GM12878 (cell line): Measurements from ENCODE around the gene GGT1. TPM values are rescaled to one million over a fixed set of nuclear protein-coding genes. Genes with fewer than 3 reads are reported as not detected.
"Not testable (repeated sequence)": the region's sequence is repeated elsewhere in the genome, so short reads cannot be mapped to it uniquely, and the experiment has no call there.

Experiments
- ATAC-seq: fragments of 200-7000 bp; cut with Tn5 transposase; 3 replicates; pipeline ENCODE4 v1.9.1; 2020; ENCODE audit warnings: mild to moderate bottlenecking, moderate library complexity
- BruUV-seq: library from RNA; stranded (reverse); fragments of 400-500 nt; replicated peaks from 2 replicates; lab custom pipeline; 2021; lab: Mats Ljungman, UMichigan
- CTCF ChIA-PET: fragments of 300-600 bp; sonication (Branson Sonifier 250); formaldehyde crosslinking; extraction: SDS; loops from one replicate; lab custom pipeline; 2021; ENCODE audit warnings: inconsistent platforms; lab: Yijun Ruan, JAX
- POLR2A ChIA-PET: fragments of 350-600 bp; formaldehyde crosslinking; extraction: SDS; loops from one replicate; lab custom pipeline; 2021; ENCODE audit warnings: inconsistent platforms; lab: Charles Lee
- RAD21 ChIA-PET: fragments of 300-600 bp; sonication (Branson Sonifier 250); formaldehyde crosslinking; loops from one replicate; lab custom pipeline; 2023; ENCODE audit warnings: antibody characterized with exemption; ENCODE audit not compliant: unreplicated experiment; lab: Charles Lee
- SMC1A ChIA-PET: fragments of 300-600 bp; sonication (Branson Sonifier 250); formaldehyde crosslinking; loops from one replicate; lab custom pipeline; 2023; ENCODE audit not compliant: unreplicated experiment, uncharacterized antibody; lab: Charles Lee
- DNase-seq: peaks from one replicate; pipeline ENCODE4 v3.0.0-alpha.2; 2011; ENCODE audit warnings: low read depth, low spot score
- FAIRE-seq: peaks from 3 replicates; lab custom pipeline; 2011; peaks lifted over from hg19 to GRCh38; lab: Jason Lieb, UNC
- H2AFZ ChIP-seq: 2 replicates; pipeline ENCODE4 v1.6.0; 2011; ENCODE audit warnings: low read depth, low read length, control low read depth; ENCODE audit not compliant: control insufficient read depth
- H3K27ac ChIP-seq: 2 replicates; pipeline ENCODE4 v1.5.1; 2011; ENCODE audit warnings: control low read depth; ENCODE audit not compliant: control insufficient read depth, insufficient read depth
- H3K27me3 ChIP-seq, 2 experiments: replicated peaks in 1 of 2; 2 replicates each; pipeline versions ENCODE4 v1.6.0 to v1.6.1; 2011; ENCODE audit warnings: low read length in 1 of 2; ENCODE audit not compliant: control insufficient read depth in 2 of 2, insufficient read depth in 2 of 2
- H3K36me3 ChIP-seq, 2 experiments: 2 replicates each; pipeline ENCODE4 v1.5.1; 2011; ENCODE audit warnings: low read length in 1 of 2; ENCODE audit not compliant: control insufficient read depth in 2 of 2, insufficient read depth in 2 of 2
- H3K4me1 ChIP-seq: 2 replicates; pipeline ENCODE4 v1.6.1; 2011; ENCODE audit warnings: mild to moderate bottlenecking, low read length, moderate library complexity, mixed read lengths; ENCODE audit not compliant: control insufficient read depth, insufficient read depth
- H3K4me2 ChIP-seq: 2 replicates; pipeline ENCODE4 v1.6.0; 2011; ENCODE audit warnings: control low read depth; ENCODE audit not compliant: control insufficient read depth, insufficient read depth
- H3K4me3 ChIP-seq: fragments of 200-600 bp; sonication (generic); 2 replicates; pipeline ENCODE4 v1.5.1; 2016
- H3K79me2 ChIP-seq: 2 replicates; pipeline ENCODE4 v1.6.0; 2011; ENCODE audit warnings: low read length; ENCODE audit not compliant: control insufficient read depth, insufficient read depth
- H3K9ac ChIP-seq: 2 replicates; pipeline ENCODE4 v1.8.0; 2011; ENCODE audit warnings: low read length, control low read depth, mixed read lengths; ENCODE audit not compliant: control insufficient read depth, insufficient read depth
- H3K9me3 ChIP-seq: replicated peaks from 3 replicates; pipeline ENCODE4 v1.5.1; 2011; ENCODE audit warnings: mild to moderate bottlenecking, low read length; ENCODE audit not compliant: control insufficient read depth, insufficient read depth
- H4K20me1 ChIP-seq: 2 replicates; pipeline ENCODE4 v1.6.0; 2011; ENCODE audit not compliant: control insufficient read depth, insufficient read depth
- WGBS: methylation state at CpG from one replicate; pipeline ENCODE4 v1.1.6; 2016; ENCODE audit warnings: low lambda C conversion rate; ENCODE audit not compliant: insufficient replicate concordance, insufficient coverage; ENCODE audit errors: missing lambda C conversion rate; 5-methylcytosine and 5-hydroxymethylcytosine counted together
- in situ Hi-C: fragments of 300-500 bp; cut with MboI; formaldehyde crosslinking; loops from 9 replicates; pipeline ENCODE4 v1.14.3; 2018; ENCODE audit warnings: mixed read lengths
- intact Hi-C: fragments of 100-400 bp; cut with micrococcal nuclease; formaldehyde crosslinking; loops from one replicate; pipeline ENCODE4 v1.14.2; 2022; ENCODE audit not compliant: unreplicated experiment
- polyA plus RNA-seq, 11 experiments: library from polyadenylated mRNA; depleted of rRNA in 4 of 11; unstranded in 6 of 11; stranded (reverse) in 5 of 11; fragments of >200 nt; fragmentation: Nextera tagmentation in 4 of 11; fragmentation: Illumina TruSeq in 1 of 11; extraction: Ambion mirVana in 4 of 11; extraction: Trizol in 1 of 11; gene quantifications; 1 replicate in 1 of 11; 2 replicates in 10 of 11; pipeline versions ENCODE4 v1.2.1 to v1.2.3, GENCODE V29; 2011 to 2016; ENCODE audit warnings: inconsistent platforms in 2 of 11, missing spikeins in 2 of 11, low read depth in 1 of 11
- total RNA-seq, 4 experiments: library from RNA; depleted of rRNA in 3 of 4; stranded (reverse); fragments of >200 nt in 3 of 4; fragmentation: Illumina TruSeq in 1 of 4; extraction: Trizol in 1 of 4; gene quantifications; 2 replicates each; pipeline versions ENCODE4 v1.2.1 to v1.2.3, GENCODE V29; 2013 to 2021

GGT1 gene
- total and polyA plus RNA-seq, 10 of the 15 experiments (the other 5 are each of a cell fraction or from before 2014, with no cell fraction given) = 0.47 to 26.6 (median 9.1) TPM

DNA sequence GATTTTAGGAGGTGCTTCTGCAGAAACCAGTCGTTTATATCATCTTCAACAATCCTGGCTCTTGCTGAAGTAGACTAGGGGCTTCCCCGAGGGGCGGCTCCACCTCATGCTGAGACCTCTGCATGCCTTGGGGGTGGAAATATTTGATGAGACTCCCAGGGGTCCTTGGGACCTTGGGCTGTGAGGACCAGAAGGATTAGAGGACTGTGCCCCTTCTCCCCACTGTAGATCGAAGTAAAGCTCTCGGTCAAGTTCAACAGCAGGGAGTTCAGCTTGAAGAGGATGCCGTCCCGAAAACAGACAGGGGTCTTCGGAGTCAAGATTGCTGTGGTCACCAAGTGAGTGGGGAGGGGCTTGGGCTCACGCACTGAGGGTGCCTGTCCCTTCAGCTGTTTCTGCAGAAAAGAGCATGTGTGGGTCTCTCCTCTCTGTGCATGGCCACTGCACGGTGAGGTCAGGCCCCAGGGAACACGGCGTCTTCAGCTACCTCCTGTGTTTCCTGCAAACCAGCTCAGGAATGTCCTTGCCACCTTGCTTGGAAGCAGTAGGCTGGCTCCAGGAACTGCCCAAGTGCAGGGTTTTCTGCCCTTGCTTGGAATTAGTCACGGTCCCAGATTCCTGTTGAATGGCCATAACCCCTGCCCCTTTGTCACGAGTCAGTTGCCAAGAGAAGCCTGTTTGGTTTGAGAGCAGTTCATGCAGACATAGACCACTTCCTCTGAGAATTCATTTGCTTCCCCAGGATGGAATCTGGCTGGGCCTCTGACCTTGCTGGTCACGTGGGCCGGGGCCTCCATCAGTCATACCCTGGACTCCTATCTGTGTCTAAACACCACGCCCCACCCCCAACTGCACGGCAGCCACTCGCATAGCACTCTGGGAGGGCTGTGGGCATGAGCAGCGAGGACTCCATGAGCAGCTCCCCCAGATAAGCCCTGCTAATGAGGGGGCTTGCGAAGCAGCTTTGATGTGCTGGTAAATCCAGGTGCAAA, 42.7 kb downstream of the GGT1 start:
- H2AFZ ChIP-seq, H3K27me3 ChIP-seq, FAIRE-seq, POLR2A ChIA-PET, in situ Hi-C loops, H3K27ac ChIP-seq, RAD21 ChIA-PET, BruUV-seq, H3K4me3 ChIP-seq, H3K4me2 ChIP-seq, ATAC-seq, H3K36me3 ChIP-seq, intact Hi-C loops, H3K79me2 ChIP-seq, CTCF ChIA-PET, H3K4me1 ChIP-seq, H3K9ac ChIP-seq, DNase-seq, H3K9me3 ChIP-seq, SMC1A ChIA-PET, H4K20me1 ChIP-seq: not testable (repeated sequence)
- WGBS = 23% methylated on average over 6 of the region's 21 CpGs

DNA sequence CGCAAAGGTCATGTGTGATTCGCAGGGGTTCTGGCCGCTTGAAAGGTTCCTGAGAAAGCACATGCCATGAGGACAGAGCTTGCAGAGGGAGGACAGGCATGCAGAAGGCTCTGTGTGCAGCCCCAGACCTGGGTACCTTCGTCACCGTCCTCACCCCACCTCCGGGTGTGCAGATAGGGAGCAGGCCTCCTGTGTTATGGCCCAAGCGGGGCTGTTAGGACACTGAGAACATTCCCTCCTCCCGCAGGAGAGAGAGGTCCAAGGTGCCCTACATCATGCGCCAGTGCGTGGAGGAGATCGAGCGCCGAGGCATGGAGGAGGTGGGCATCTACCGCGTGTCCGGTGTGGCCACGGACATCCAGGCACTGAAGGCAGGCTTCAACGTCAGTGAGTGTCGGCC, 43.8 kb downstream of the GGT1 start:
- RAD21 ChIA-PET, POLR2A ChIA-PET, FAIRE-seq: not testable (repeated sequence)

DNA sequence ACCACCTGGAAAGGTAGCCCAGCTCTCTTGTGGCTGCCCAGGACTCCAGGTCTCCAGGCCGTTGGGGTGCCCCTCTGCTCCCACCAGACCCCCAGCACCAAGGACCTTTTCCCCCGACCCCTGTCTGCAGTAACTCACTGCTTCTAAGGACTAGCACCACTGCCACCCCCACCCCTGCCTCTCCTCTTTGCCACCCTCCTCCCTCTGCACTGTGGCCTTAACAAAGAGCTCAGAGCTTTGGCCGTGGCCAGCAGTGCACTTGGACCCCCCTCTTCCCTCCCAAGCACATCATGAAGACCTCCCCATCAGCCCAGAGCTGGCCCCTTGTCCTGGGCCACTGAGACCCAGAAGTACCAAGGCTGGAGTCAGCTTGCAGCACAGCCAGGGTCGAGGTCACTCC, 46.4 kb downstream of the GGT1 start:
- DNase-seq, H3K4me3 ChIP-seq, H3K9ac ChIP-seq, in situ Hi-C loops, H2AFZ ChIP-seq, intact Hi-C loops, H3K4me2 ChIP-seq, H3K27ac ChIP-seq, H4K20me1 ChIP-seq, H3K79me2 ChIP-seq, H3K36me3 ChIP-seq, RAD21 ChIA-PET, BruUV-seq, H3K4me1 ChIP-seq, POLR2A ChIA-PET, H3K27me3 ChIP-seq, FAIRE-seq, ATAC-seq, CTCF ChIA-PET, SMC1A ChIA-PET, H3K9me3 ChIP-seq: not testable (repeated sequence)
- 0% methylated on average over 1 of the region's 4 CpGs for WGBS

More for the DNA sequence above, 43.8 kb downstream of the GGT1 start:
- CTCF ChIA-PET, DNase-seq, H3K4me2 ChIP-seq, ATAC-seq, H4K20me1 ChIP-seq, in situ Hi-C loops, intact Hi-C loops, H3K27me3 ChIP-seq, H3K36me3 ChIP-seq, H3K9me3 ChIP-seq, SMC1A ChIA-PET, H2AFZ ChIP-seq, H3K27ac ChIP-seq, H3K9ac ChIP-seq, BruUV-seq, H3K79me2 ChIP-seq, H3K4me3 ChIP-seq, H3K4me1 ChIP-seq: not testable (repeated sequence)
- 71% methylated on average over 12 of the region's 19 CpGs for whole genome bisulfite sequencing

DNA sequence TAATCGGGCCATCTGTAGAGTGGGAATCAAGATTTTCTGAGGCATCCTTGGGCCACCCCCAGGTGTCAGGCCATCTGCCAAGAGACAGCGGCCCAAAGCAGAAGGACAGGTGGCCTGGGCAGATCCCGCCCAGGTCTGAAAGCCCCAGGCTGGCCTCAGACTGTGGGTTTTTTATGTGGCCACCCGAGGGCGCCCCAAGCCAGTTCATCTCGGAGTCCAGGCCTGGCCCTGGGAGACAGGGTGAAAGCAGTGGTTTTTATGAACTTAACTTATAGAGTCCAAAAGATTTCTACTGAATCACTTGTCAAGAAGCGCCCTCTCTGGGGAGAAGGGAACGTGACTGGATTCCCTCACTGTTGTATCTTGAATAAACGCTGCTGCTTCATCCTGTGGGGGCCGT, 47.9 kb downstream of the GGT1 start:
- ATAC-seq, BruUV-seq, H3K79me2 ChIP-seq, H3K4me3 ChIP-seq, H3K4me1 ChIP-seq, H3K9me3 ChIP-seq, FAIRE-seq, H3K9ac ChIP-seq, H3K27me3 ChIP-seq, in situ Hi-C loops, H3K27ac ChIP-seq, DNase-seq, H4K20me1 ChIP-seq, SMC1A ChIA-PET, CTCF ChIA-PET, H2AFZ ChIP-seq, POLR2A ChIA-PET, H3K36me3 ChIP-seq, RAD21 ChIA-PET, H3K4me2 ChIP-seq: not testable (repeated sequence)
- WGBS = no CpG with 5 or more reads among the region's 10 CpGs
- intact Hi-C loops = loop anchor here (5.0 kb wide), 1 partner anchor 106 kb away; no protein-coding TSS in a partner anchor
